IPS-18c (cell line): Measurements from ENCODE around the gene CHN2.

Experiments
- H3K4me3 ChIP-seq: 2 replicates; pipeline ENCODE4 v1.7.0; 2013; ENCODE audit warnings: low read depth, mild to moderate bottlenecking, low read length, moderate library complexity; ENCODE audit not compliant: insufficient read depth
- H3K9me3 ChIP-seq: one replicate; pipeline ENCODE4 v1.6.1; 2013; ENCODE audit warnings: mild to moderate bottlenecking, low read length, moderate library complexity; ENCODE audit not compliant: control insufficient read depth, insufficient read depth

The CHN2 gene

DNA sequence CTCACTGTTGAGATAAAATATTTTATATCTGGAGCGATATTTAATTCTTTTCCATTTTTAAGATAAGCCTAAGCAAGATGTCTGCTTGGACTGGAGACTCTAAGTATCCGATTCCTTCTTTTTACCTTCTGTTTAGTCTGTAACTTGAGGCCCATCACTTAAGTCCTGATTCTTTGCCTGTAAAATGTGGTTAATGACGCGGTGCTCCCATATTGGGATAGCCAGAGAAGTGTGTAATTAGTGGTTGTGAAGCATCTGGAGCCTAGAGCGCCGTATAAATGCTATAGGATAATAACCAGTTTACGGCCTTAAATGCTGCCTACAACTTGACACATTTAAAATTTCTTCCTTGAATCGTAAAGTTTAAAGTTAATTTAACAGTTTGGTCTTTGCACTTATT is 132.9 kb downstream of the CHN2 start:
- Histone ChIP-seq H3K9me3 (no peaks in the 10 kb centered on the region), H3K4me3 (no peak overlapping the region)

DNA sequence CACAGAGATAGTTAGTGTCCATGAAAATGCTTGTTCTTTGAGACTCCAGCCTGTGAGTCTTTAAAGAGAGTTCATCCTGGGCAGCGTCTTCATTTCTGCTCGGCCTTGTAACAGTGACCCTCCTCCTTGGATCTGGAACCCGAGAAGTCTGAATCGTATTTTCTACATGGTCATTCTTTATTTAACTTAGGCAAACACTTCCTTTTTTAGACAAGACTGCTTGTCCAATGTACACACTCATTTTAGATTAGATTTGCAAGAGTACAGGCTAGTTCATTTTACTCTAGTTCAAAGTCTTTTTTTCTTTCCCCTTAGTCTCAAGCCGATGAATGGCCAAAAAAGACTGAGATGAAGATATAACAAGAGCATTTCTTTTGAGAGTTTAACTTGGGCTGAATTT is 133.5 kb downstream of the CHN2 start:
- H3K9me3 ChIP-seq: no peaks in the 10 kb centered on the region
- no peak overlapping the region for H3K4me3 ChIP-seq

DNA sequence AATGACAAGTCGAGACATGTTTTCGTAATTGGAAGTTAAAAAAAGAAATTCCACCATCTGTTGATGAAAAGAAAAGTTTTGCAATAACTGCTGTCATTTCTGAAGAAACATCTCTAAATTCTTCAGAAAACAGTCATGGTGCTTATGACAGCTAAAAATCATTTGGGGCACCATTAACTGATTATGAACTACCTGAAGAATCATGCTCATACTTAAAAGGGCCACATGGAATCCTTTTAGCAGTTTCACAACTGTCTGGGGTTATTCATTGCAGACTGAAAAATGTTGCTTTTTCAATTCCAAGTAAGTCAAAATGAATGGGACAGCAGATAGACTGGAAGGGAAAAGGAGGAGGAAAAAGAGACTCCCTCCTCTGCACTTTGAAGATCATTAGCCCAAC is 134.2 kb downstream of the CHN2 start:
- no peak overlapping the region for H3K4me3 ChIP-seq
- no peaks in the 10 kb centered on the region for H3K9me3 ChIP-seq

DNA sequence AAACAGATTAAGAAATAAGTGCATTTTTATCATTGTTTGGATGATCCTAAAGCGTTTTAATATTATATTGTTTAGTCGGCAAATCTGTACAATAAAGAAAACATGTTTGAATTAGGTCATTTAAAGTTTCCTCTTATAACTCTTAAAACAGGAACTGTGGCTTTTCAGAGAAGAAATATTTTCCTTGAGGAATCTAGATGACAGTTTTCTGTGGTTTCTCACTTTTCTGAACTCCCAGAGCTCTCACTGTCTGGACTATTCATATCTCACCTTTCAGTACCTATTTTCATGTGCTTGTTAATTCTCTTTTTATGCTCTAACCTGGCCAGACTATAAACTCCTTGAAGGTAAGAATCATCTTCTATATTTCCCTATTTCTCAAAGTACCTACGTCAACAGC is 135.1 kb downstream of the CHN2 start:
- Histone ChIP-seq H3K4me3 (no peak overlapping the region), H3K9me3 (no peaks in the 10 kb centered on the region)

GRCh38 chr7:29330136-29330535 is 135.6 kb downstream of the CHN2 start:
- Histone ChIP-seq H3K4me3 (no peak overlapping the region), H3K9me3 (no peaks in the 10 kb centered on the region)

DNA sequence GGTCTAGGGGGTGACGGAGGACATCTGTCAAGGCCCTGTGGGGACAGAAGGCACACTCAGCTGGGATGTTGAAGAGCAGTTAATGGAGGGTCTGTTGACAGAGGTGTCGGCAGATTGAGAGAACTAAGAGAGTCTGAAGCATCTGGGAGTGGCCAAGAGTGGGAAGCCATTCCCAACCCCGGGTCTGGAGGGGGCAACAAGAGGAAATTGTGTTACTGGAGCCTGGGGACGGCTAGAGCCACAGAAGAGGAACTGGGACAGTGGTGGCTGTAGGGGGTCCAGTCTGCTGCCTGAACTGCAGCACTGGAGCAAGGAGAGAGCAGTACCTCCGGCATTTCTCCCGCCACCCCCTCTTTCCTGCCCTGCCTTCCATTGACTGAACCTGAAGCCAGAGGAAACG is 136.6 kb downstream of the CHN2 start:
- Histone ChIP-seq H3K9me3 (no peaks in the 10 kb centered on the region), H3K4me3 (no peak overlapping the region)

GRCh38 chr7:29332042-29332811 is 137.7 kb downstream of the CHN2 start:
- no peak overlapping the region for H3K4me3 ChIP-seq
- H3K9me3 ChIP-seq: no peaks in the 10 kb centered on the region

DNA sequence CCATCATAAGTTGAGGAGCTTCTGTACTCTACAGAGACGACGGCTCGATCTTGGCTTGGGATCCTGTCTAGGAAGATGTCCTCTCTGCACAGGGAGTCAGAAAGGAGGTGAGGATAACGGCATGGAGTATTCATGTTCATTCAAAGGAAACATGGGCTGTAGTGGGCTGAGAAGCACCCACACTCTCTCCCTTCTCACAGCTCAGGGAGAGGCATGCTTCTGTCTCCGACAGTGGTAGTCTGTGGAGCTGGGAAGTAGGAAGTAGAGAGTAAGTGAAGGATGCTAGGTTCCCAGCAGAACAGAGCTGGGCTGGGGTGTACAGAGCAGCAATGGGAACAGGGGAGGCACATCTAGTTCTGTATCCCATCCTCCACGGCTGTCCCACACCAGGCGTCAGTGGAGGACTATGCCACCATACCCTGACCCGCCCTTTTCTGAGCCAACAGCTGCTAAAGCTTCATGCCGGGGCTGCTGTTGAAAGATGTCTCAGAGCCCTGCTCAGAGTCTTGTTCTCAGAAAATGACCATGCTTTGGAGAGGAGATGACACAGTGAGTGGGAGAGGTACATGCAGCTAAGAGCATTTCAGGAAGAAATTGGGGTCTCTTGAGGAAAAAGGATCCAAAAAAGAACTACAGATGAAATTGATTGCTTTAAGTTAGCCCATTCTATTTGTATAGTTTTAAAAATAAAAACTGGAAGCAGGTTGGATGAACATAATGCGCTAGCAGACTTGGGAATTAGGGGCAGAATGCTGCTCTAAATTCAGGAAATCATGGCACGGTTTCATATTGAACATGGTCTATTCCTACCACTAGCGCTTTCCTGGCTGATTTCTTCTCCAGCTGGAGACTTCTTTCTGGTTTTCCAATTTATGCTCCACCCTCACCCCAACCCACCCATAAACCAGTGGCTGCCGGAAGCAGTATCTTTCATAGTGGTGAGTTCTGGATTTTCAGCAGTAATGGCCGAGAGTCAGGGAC is 138.6 kb downstream of the CHN2 start:
- Histone ChIP-seq H3K9me3 (no peaks in the 10 kb centered on the region), H3K4me3 (no peak overlapping the region)

GRCh38 chr7:29335188-29336083 is 140.9 kb downstream of the CHN2 start:
- H3K4me3 ChIP-seq: no peak overlapping the region
- H3K9me3 ChIP-seq: no peaks in the 10 kb centered on the region

DNA sequence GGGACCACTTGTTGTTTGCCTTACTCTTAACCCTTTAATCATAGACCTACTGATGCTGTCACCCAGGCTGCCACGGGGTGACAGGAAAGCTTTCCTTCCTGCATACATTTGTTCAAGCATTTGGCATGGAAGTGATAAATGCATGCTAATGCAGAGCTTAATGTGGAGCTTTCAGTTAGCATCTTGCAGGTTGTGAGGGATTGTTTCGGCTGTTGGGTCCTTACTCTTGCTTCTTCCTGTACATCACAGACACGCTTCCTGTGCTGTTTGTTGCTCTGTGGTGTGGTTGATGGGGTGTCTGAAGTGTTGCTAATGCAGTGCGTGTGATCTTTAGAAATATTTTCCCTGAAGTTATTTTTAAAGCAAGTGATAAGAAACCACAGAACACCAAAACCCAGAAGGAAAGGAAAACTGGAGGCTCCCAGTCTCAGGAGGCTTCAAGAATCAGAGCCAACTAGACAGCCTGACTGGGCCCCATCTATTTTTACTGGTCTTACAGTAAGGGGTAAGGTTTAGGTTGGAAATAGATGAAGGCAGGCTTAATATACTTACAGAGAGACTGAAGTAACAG is 143.1 kb downstream of the CHN2 start:
- Histone ChIP-seq H3K4me3 (no peak overlapping the region), H3K9me3 (no peaks in the 10 kb centered on the region)

- no peaks in the 10 kb centered on the region for H3K9me3 ChIP-seq
- no peak overlapping the region for H3K4me3 ChIP-seq
Observed at GRCh38 chr7:29340696-29341095, 146.1 kb downstream of the CHN2 start.

DNA sequence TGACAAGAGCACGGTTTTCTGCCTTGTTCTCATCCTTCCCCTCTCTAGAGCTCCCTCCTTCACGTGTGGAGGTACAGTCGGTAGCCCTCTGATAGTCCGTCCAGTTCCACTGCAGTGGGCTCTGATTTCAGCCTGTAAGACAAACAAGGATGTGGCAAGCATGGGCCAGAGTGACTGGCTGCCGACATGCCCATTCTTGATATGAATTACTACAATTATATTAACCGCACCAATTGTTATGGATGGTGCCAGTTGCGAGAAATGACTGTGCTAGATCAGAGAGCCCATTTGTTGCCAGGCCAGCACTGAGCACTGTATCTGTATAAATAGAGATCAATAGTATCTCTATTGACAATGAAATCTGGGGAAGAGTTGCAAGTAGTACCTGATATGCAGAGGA is 146.6 kb downstream of the CHN2 start:
- no peaks in the 10 kb centered on the region for H3K9me3 ChIP-seq
- no peak overlapping the region for H3K4me3 ChIP-seq

GRCh38 chr7:29342761-29343160 is 148.2 kb downstream of the CHN2 start:
- H3K4me3 ChIP-seq: no peak overlapping the region
- H3K9me3 ChIP-seq: no peaks in the 10 kb centered on the region

DNA sequence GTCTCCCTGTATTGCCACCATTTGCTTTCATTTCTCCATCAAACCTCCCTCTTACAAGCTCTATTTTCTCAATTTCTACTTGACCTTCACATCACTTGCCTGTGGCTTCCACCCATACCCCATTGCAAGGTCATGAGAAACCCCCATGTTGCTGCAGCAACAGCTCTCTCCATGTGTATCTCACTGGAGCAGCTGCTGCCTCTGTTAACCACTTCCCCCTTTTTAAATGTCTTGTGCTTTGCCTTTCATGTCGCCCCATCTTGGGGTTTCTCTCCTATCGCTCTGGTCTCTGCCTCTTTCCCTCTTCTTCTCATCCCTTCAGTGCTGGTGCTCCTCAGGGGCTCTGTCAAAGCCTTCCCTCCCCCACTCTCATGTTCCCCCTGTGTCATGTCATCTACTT is 148.8 kb downstream of the CHN2 start:
- Histone ChIP-seq H3K9me3 (no peaks in the 10 kb centered on the region), H3K4me3 (no peak overlapping the region)

GRCh38 chr7:29344334-29344978 is 149.9 kb downstream of the CHN2 start:
- Histone ChIP-seq H3K9me3 (no peaks in the 10 kb centered on the region), H3K4me3 (no peak overlapping the region)

GRCh38 chr7:29345590-29345989 is 151.0 kb downstream of the CHN2 start:
- Histone ChIP-seq H3K9me3 (no peaks in the 10 kb centered on the region), H3K4me3 (no peak overlapping the region)
